ENCODE data around the gene OLIG1.

Gene OLIG1

GRCh38 chr21:33101300-33101911 is 31.5 kb downstream of the OLIG1 start:
- Histone ChIP-seq H3K36me3 (replicated peaks; ENCODE audit: low read depth, low read length) (no peaks in the 10 kb centered on the region), H3K4me3 (ENCODE audit: low read length) (no peak overlapping the region), H3K27ac (ENCODE audit: low read length) (no peak overlapping the region), H3K79me2 (ENCODE audit: low read length) (no peaks in the 10 kb centered on the region), H3K4me1 (ENCODE audit: low read length) (peaks cover 2% of the 10 kb centered on the region; the same call in 1 of the 2 replicates), H2AFZ (ENCODE audit: low read depth, low read length) (no peak overlapping the region), H3K4me2 (ENCODE audit: low read length) (no peak overlapping the region), H3K9ac (ENCODE audit: low read length) (no peak overlapping the region), H3K9me3 (ENCODE audit: insufficient read depth, low read length) (no peaks in the 10 kb centered on the region), H3K27me3 (ENCODE audit: low read depth, low read length) (peaks cover 19% of the 10 kb centered on the region), H4K20me1 (ENCODE audit: insufficient read depth, low read length) (no peaks in the 10 kb centered on the region)
- TF ChIP-seq CTCF (IDR thresholded peaks at IDR 0.05; ENCODE audit: low read depth, low read length) = no peak
- no peak for TF ChIP-seq EZH2phosphoT487 (IDR thresholded peaks at IDR 0.05; ENCODE audit: low read depth)

GRCh38 chr21:33105088-33105487 is 35.1 kb downstream of the OLIG1 start:
- H3K4me3 ChIP-seq (ENCODE audit: low read length) = no peak overlapping the region
- H3K9ac ChIP-seq (ENCODE audit: low read length) = no peak overlapping the region

GRCh38 chr21:33108228-33108627 is 38.3 kb downstream of the OLIG1 start:
- H3K9ac ChIP-seq (ENCODE audit: low read length) = no peak overlapping the region
- no peak overlapping the region for H2AFZ ChIP-seq (ENCODE audit: low read depth, low read length)
- H3K27ac ChIP-seq (ENCODE audit: low read length) = no peak overlapping the region
- TF ChIP-seq EZH2phosphoT487 (IDR thresholded peaks at IDR 0.05; ENCODE audit: low read depth) (no peak), CTCF (IDR thresholded peaks at IDR 0.05; ENCODE audit: low read depth, low read length) (no peak)
- H3K9me3 ChIP-seq (ENCODE audit: insufficient read depth, low read length) = no peaks in the 10 kb centered on the region
- H3K79me2 ChIP-seq (ENCODE audit: low read length) = no peaks in the 10 kb centered on the region
- no peak overlapping the region for H3K4me3 ChIP-seq (ENCODE audit: low read length)
- peaks cover 23% of the 10 kb centered on the region for H3K27me3 ChIP-seq (ENCODE audit: low read depth, low read length)
- no peaks in the 10 kb centered on the region for H3K4me1 ChIP-seq (ENCODE audit: low read length)
- H3K4me2 ChIP-seq (ENCODE audit: low read length) = no peak overlapping the region
- no peaks in the 10 kb centered on the region for H3K36me3 ChIP-seq (replicated peaks; ENCODE audit: low read depth, low read length)
- no peaks in the 10 kb centered on the region for H4K20me1 ChIP-seq (ENCODE audit: insufficient read depth, low read length)

More at GRCh38 chr21:33105088-33105487, 35.1 kb downstream of the OLIG1 start:
- no peaks in the 10 kb centered on the region for H4K20me1 ChIP-seq (ENCODE audit: insufficient read depth, low read length)
- no peak overlapping the region for H3K27ac ChIP-seq (ENCODE audit: low read length)
- H2AFZ ChIP-seq (ENCODE audit: low read depth, low read length) = no peak overlapping the region
- H3K79me2 ChIP-seq (ENCODE audit: low read length) = no peaks in the 10 kb centered on the region
- H3K27me3 ChIP-seq (ENCODE audit: low read depth, low read length) = peaks cover 19% of the 10 kb centered on the region
- H3K4me2 ChIP-seq (ENCODE audit: low read length) = no peak overlapping the region
- no peaks in the 10 kb centered on the region for H3K4me1 ChIP-seq (ENCODE audit: low read length)
- H3K36me3 ChIP-seq (replicated peaks; ENCODE audit: low read depth, low read length) = no peaks in the 10 kb centered on the region
- TF ChIP-seq EZH2phosphoT487 (IDR thresholded peaks at IDR 0.05; ENCODE audit: low read depth) (no peak), CTCF (IDR thresholded peaks at IDR 0.05; ENCODE audit: low read depth, low read length) (no peak)
- H3K9me3 ChIP-seq (ENCODE audit: insufficient read depth, low read length) = no peaks in the 10 kb centered on the region

GRCh38 chr21:33109574-33110339 is 39.8 kb downstream of the OLIG1 start:
- Histone ChIP-seq H2AFZ (ENCODE audit: low read depth, low read length) (no peak overlapping the region), H3K4me1 (ENCODE audit: low read length) (no peaks in the 10 kb centered on the region), H3K27ac (ENCODE audit: low read length) (no peak overlapping the region), H3K9ac (ENCODE audit: low read length) (no peak overlapping the region), H3K9me3 (ENCODE audit: insufficient read depth, low read length) (no peaks in the 10 kb centered on the region), H3K4me3 (ENCODE audit: low read length) (no peak overlapping the region), H3K36me3 (replicated peaks; ENCODE audit: low read depth, low read length) (no peaks in the 10 kb centered on the region), H4K20me1 (ENCODE audit: insufficient read depth, low read length) (no peaks in the 10 kb centered on the region), H3K27me3 (ENCODE audit: low read depth, low read length) (peaks cover 12% of the 10 kb centered on the region; the same call in 1 of the 2 replicates), H3K79me2 (ENCODE audit: low read length) (no peaks in the 10 kb centered on the region), H3K4me2 (ENCODE audit: low read length) (no peak overlapping the region)
- no peak for TF ChIP-seq EZH2phosphoT487 (IDR thresholded peaks at IDR 0.05; ENCODE audit: low read depth)
- TF ChIP-seq CTCF (IDR thresholded peaks at IDR 0.05; ENCODE audit: low read depth, low read length) = no peak
